Activated naive CD4-positive, alpha-beta T cell treated with anti-CD3 and anti-CD28 coated beads, Interleukin-2, amount 50 U/mL, for 72 hours (primary cell): ENCODE measurements around the gene VWA3A. TPM values are rescaled to one million over a fixed set of nuclear protein-coding genes. Genes with fewer than 3 reads are reported as not detected.
A peak's percentile ranks its signal among the peaks of the same experiment; 100 is the strongest.
"Not testable (repeated sequence)": the region's sequence is repeated elsewhere in the genome, so short reads cannot be mapped to it uniquely, and the experiment has no call there.

Experiments used
- ATAC-seq, 2 donors: fragments of 150-1000 bp; cut with Tn5 transposase; 2 replicates each; pipeline ENCODE4 v1.10.0; 2021; ENCODE audit warnings: mild to moderate bottlenecking in 2 of 2, moderate library complexity in 2 of 2
- DNase-seq, 2 donors: peaks; one replicate each; pipeline ENCODE4 v3.0.0; 2021 to 2022; ENCODE audit warnings: low spot score in 2 of 2
- H3K27ac Mint-ChIP-seq, 2 donors: one replicate each; pipeline ENCODE4 v1.8.0; 2022; ENCODE audit warnings: mild to moderate bottlenecking in 2 of 2, mixed read lengths in 2 of 2
- H3K36me3 Mint-ChIP-seq, 2 donors: one replicate each; pipeline ENCODE4 v1.8.0; 2022; ENCODE audit warnings: mixed read lengths in 2 of 2
- H3K9me3 Mint-ChIP-seq, 2 donors: one replicate each; pipeline ENCODE4 v1.8.0; 2022; ENCODE audit warnings: mixed read lengths in 2 of 2
- total RNA-seq, 2 donors: library from RNA; stranded (reverse); gene quantifications; one replicate each; pipeline ENCODE4 v1.2.3, GENCODE V29; 2022

The VWA3A gene
- total RNA-seq = under 1 TPM; 0.11 to 0.23 TPM

- ATAC-seq = no peak
Observed at GRCh38 chr16:22092143-22092933, at the start of gene VWA3A. Gene VWA3A, plus strand, starts transcription at chr16:22092541. Its CDS starts 97 bp downstream, at chr16:22092638.

GRCh38 chr16:22043882-22044281 is 48.5 kb upstream of the VWA3A start:
- not testable (repeated sequence) for DNase-seq, H3K27ac Mint-ChIP-seq, H3K36me3 Mint-ChIP-seq, H3K9me3 Mint-ChIP-seq, ATAC-seq

More at GRCh38 chr16:22092143-22092933, at the start of gene VWA3A:
- no peak for DNase-seq
- Mint-ChIP-seq H3K36me3 (no peaks in the 10 kb centered on the region), H3K9me3 (peaks cover 0 to 3% of the 10 kb centered on the region in 2 donors), H3K27ac (no peak within 1 kb of the TSS)

GRCh38 chr16:22045888-22046287 is 46.5 kb upstream of the VWA3A start:
- not testable (repeated sequence) for H3K27ac Mint-ChIP-seq, H3K36me3 Mint-ChIP-seq

GRCh38 chr16:22050963-22051362 is 41.4 kb upstream of the VWA3A start:
- Mint-ChIP-seq H3K27ac (no peak overlapping the region), H3K36me3 (peaks cover 0 to 8% of the 10 kb centered on the region in 2 donors), H3K9me3 (no peaks in the 10 kb centered on the region)
- DNase-seq (no peak), ATAC-seq (no peak)

More at GRCh38 chr16:22045888-22046287, 46.5 kb upstream of the VWA3A start:
- ATAC-seq, DNase-seq, H3K9me3 Mint-ChIP-seq: not testable (repeated sequence)

- ATAC-seq (no peak), DNase-seq (no peak)
- H3K27ac Mint-ChIP-seq = no peak overlapping the region
- H3K9me3 Mint-ChIP-seq = peaks cover 0 to 7% of the 10 kb centered on the region in 2 donors
- peaks cover 0 to 8% of the 10 kb centered on the region in 2 donors for H3K36me3 Mint-ChIP-seq
Observed at GRCh38 chr16:22052980-22053379, 39.4 kb upstream of the VWA3A start.

GRCh38 chr16:22053921-22054341 is 38.4 kb upstream of the VWA3A start:
- H3K27ac Mint-ChIP-seq = no peak overlapping the region
- ATAC-seq (peak; percentile 63 to 72), DNase-seq (no peak)

GRCh38 chr16:22054847-22055590 is 37.3 kb upstream of the VWA3A start:
- Mint-ChIP-seq H3K9me3 (peaks cover 0 to 17% of the 10 kb centered on the region in 2 donors), H3K36me3 (peaks cover 0 to 24% of the 10 kb centered on the region in 2 donors), H3K27ac (peak overlapping the region in 1 of 2 donors; percentile 41)
- DNase-seq (no peak), ATAC-seq (peak; percentile 59 to 83)

More at GRCh38 chr16:22053921-22054341, 38.4 kb upstream of the VWA3A start:
- Mint-ChIP-seq H3K9me3 (peaks cover 0 to 13% of the 10 kb centered on the region in 2 donors), H3K36me3 (peaks cover 0 to 15% of the 10 kb centered on the region in 2 donors)

GRCh38 chr16:22055881-22056280 is 36.5 kb upstream of the VWA3A start:
- DNase-seq = no peak
- H3K9me3 Mint-ChIP-seq = peaks cover 0 to 17% of the 10 kb centered on the region in 2 donors

GRCh38 chr16:22063888-22064467 is 28.4 kb upstream of the VWA3A start:
- Mint-ChIP-seq H3K27ac (no peak overlapping the region), H3K36me3 (peaks cover 8 to 28% of the 10 kb centered on the region in 2 donors), H3K9me3 (peaks cover 3 to 10% of the 10 kb centered on the region in 2 donors)
- ATAC-seq (no peak), DNase-seq (no peak)

More at GRCh38 chr16:22055881-22056280, 36.5 kb upstream of the VWA3A start:
- H3K27ac Mint-ChIP-seq = peak overlapping the region in 1 of 2 donors; percentile 41
- peak in 1 of 2 donors; percentile 36 for ATAC-seq
- peaks cover 0 to 24% of the 10 kb centered on the region in 2 donors for H3K36me3 Mint-ChIP-seq

GRCh38 chr16:22065252-22065651 is 27.1 kb upstream of the VWA3A start:
- H3K27ac Mint-ChIP-seq = no peak overlapping the region
- no peak for ATAC-seq
- H3K36me3 Mint-ChIP-seq = peaks cover 8 to 19% of the 10 kb centered on the region in 2 donors
- no peak for DNase-seq
- peaks cover 3 to 6% of the 10 kb centered on the region in 2 donors for H3K9me3 Mint-ChIP-seq

- DNase-seq (no peak), ATAC-seq (no peak)
- Mint-ChIP-seq H3K27ac (no peak overlapping the region), H3K36me3 (peaks cover 8 to 13% of the 10 kb centered on the region in 2 donors), H3K9me3 (peaks cover 3 to 6% of the 10 kb centered on the region in 2 donors)
Observed at GRCh38 chr16:22070361-22071330, 21.7 kb upstream of the VWA3A start.

- H3K36me3 Mint-ChIP-seq = peaks cover 1 to 8% of the 10 kb centered on the region in 2 donors
- no peak overlapping the region for H3K27ac Mint-ChIP-seq
- DNase-seq (no peak), ATAC-seq (no peak)
- peaks cover 3 to 6% of the 10 kb centered on the region in 2 donors for H3K9me3 Mint-ChIP-seq
Observed at GRCh38 chr16:22071331-22071910, 20.9 kb upstream of the VWA3A start.

- Mint-ChIP-seq H3K9me3 (no peaks in the 10 kb centered on the region), H3K36me3 (no peaks in the 10 kb centered on the region), H3K27ac (no peak overlapping the region)
- no peak for ATAC-seq
- DNase-seq = no peak
Observed at GRCh38 chr16:22073350-22073749, 19.0 kb upstream of the VWA3A start.

GRCh38 chr16:22075043-22075757 is 17.1 kb upstream of the VWA3A start:
- no peak for DNase-seq

GRCh38 chr16:22075776-22076175 is 16.6 kb upstream of the VWA3A start:
- DNase-seq = no peak
- Mint-ChIP-seq H3K27ac (no peak overlapping the region), H3K36me3 (no peaks in the 10 kb centered on the region), H3K9me3 (no peaks in the 10 kb centered on the region)
- no peak for ATAC-seq

More at GRCh38 chr16:22075043-22075757, 17.1 kb upstream of the VWA3A start:
- Mint-ChIP-seq H3K9me3 (no peaks in the 10 kb centered on the region), H3K27ac (no peak overlapping the region), H3K36me3 (no peaks in the 10 kb centered on the region)
- ATAC-seq = no peak
